ENCODE data around the gene PCBD2.

- no peak for TF ChIP-seq POLR2AphosphoS5 (IDR thresholded peaks at IDR 0.05; ENCODE audit: borderline replicate concordance, low read depth, low read length)
- no peak for TF ChIP-seq EZH2 (IDR thresholded peaks at IDR 0.05)
These were observed 8.3 kb downstream of the PCBD2 start for GRCh38 chr5:134913254-134913653.

Data from SK-N-MC (cell line).